Mesothelial cell of epicardium (in vitro differentiated cells): ENCODE results near the gene OR5K2. TPM values are rescaled to one million over a fixed set of nuclear protein-coding genes. Genes with fewer than 3 reads are reported as not detected.

Source experiments
- DNase-seq, 2 experiments: peaks; one replicate each; pipeline ENCODE4 v3.0.0; 2021; ENCODE audit warnings: low spot score in 2 of 2; ENCODE audit not compliant: unreplicated experiment in 2 of 2
- H3K27ac Mint-ChIP-seq: 2 replicates; pipeline ENCODE4 v1.8.0; 2021; ENCODE audit warnings: mixed read lengths
- H3K27me3 Mint-ChIP-seq: 2 replicates; pipeline ENCODE4 v1.8.0; 2021; ENCODE audit warnings: low read depth, mixed read lengths
- H3K36me3 Mint-ChIP-seq: 2 replicates; pipeline ENCODE4 v1.8.0; 2021; ENCODE audit warnings: mixed read lengths
- H3K4me1 Mint-ChIP-seq: 2 replicates; pipeline ENCODE4 v1.8.0; 2021; ENCODE audit warnings: mixed read lengths
- H3K4me3 Mint-ChIP-seq: 2 replicates; pipeline ENCODE4 v1.8.0; 2021; ENCODE audit warnings: mild to moderate bottlenecking, moderate library complexity, mixed read lengths
- H3K9me3 Mint-ChIP-seq: 2 replicates; pipeline ENCODE4 v1.8.0; 2021; ENCODE audit warnings: mixed read lengths
- CTCF ChIP-seq: fragments of 200-600 bp; sonication (generic); IDR thresholded peaks from one replicate; pipeline ENCODE4 v1.5.0; 2021; ENCODE audit warnings: antibody characterized with exemption; ENCODE audit not compliant: unreplicated experiment
- total RNA-seq: library from RNA; stranded (reverse); gene quantifications from 3 replicates; pipeline ENCODE4 v1.2.1, GENCODE V29; 2021

Gene OR5K2
- total RNA-seq, 1 donor from 2014 or later = not detected

GRCh38 chr3:98513736-98514135 lies 16.3 kb downstream of the OR5K2 start:
- Mint-ChIP-seq H3K27ac (no peak overlapping the region), H3K4me3 (no peak overlapping the region), H3K27me3 (no peaks in the 10 kb centered on the region), H3K9me3 (no peaks in the 10 kb centered on the region), H3K36me3 (peaks cover 13% of the 10 kb centered on the region), H3K4me1 (no peaks in the 10 kb centered on the region)
- no peak for DNase-seq
- no peak for TF ChIP-seq CTCF

- Mint-ChIP-seq H3K27me3 (no peaks in the 10 kb centered on the region), H3K4me1 (no peaks in the 10 kb centered on the region), H3K27ac (no peak overlapping the region), H3K36me3 (peaks cover 18% of the 10 kb centered on the region), H3K9me3 (no peaks in the 10 kb centered on the region), H3K4me3 (no peak overlapping the region)
- no peak for DNase-seq
- no peak for TF ChIP-seq CTCF
These were observed 17.5 kb downstream of the OR5K2 start for GRCh38 chr3:98514948-98515347.

- TF ChIP-seq CTCF = no peak
- no peaks in the 10 kb centered on the region for H3K27me3 Mint-ChIP-seq
- no peak overlapping the region for H3K4me3 Mint-ChIP-seq
- peaks cover 18% of the 10 kb centered on the region for H3K36me3 Mint-ChIP-seq
- H3K9me3 Mint-ChIP-seq = no peaks in the 10 kb centered on the region
- peaks cover 18% of the 10 kb centered on the region for H3K4me1 Mint-ChIP-seq
- no peak for DNase-seq
- H3K27ac Mint-ChIP-seq = no peak overlapping the region
These were observed 21.3 kb downstream of the OR5K2 start for GRCh38 chr3:98518816-98519215.

GRCh38 chr3:98519351-98519750 lies 21.9 kb downstream of the OR5K2 start:
- H3K9me3 Mint-ChIP-seq = no peaks in the 10 kb centered on the region
- H3K4me1 Mint-ChIP-seq = peaks cover 18% of the 10 kb centered on the region
- H3K27me3 Mint-ChIP-seq = no peaks in the 10 kb centered on the region
- no peak for DNase-seq
- no peak overlapping the region for H3K4me3 Mint-ChIP-seq
- TF ChIP-seq CTCF = no peak
- H3K36me3 Mint-ChIP-seq = peaks cover 18% of the 10 kb centered on the region
- no peak overlapping the region for H3K27ac Mint-ChIP-seq

GRCh38 chr3:98521897-98522543 lies 24.5 kb downstream of the OR5K2 start:
- peaks cover 2% of the 10 kb centered on the region for H3K27me3 Mint-ChIP-seq
- DNase-seq = peak in 1 of 2 experiments; percentile 43
- no peaks in the 10 kb centered on the region for H3K9me3 Mint-ChIP-seq
- no peak for TF ChIP-seq CTCF
- peak overlapping the region; percentile 93 for H3K27ac Mint-ChIP-seq
- peak overlapping the region; percentile 80 for H3K4me3 Mint-ChIP-seq
- H3K36me3 Mint-ChIP-seq = peaks cover 9% of the 10 kb centered on the region
- H3K4me1 Mint-ChIP-seq = peaks cover 18% of the 10 kb centered on the region
